Glomerular visceral epithelial cell (primary cell): ENCODE measurements around the gene LEP.
A peak's percentile ranks its signal among the peaks of the same experiment; 100 is the strongest.

Source experiments
- DNase-seq: peaks from one replicate; pipeline ENCODE4 v3.0.0-alpha.2; 2016; ENCODE audit errors: extremely low spot score

LEP gene

DNA sequence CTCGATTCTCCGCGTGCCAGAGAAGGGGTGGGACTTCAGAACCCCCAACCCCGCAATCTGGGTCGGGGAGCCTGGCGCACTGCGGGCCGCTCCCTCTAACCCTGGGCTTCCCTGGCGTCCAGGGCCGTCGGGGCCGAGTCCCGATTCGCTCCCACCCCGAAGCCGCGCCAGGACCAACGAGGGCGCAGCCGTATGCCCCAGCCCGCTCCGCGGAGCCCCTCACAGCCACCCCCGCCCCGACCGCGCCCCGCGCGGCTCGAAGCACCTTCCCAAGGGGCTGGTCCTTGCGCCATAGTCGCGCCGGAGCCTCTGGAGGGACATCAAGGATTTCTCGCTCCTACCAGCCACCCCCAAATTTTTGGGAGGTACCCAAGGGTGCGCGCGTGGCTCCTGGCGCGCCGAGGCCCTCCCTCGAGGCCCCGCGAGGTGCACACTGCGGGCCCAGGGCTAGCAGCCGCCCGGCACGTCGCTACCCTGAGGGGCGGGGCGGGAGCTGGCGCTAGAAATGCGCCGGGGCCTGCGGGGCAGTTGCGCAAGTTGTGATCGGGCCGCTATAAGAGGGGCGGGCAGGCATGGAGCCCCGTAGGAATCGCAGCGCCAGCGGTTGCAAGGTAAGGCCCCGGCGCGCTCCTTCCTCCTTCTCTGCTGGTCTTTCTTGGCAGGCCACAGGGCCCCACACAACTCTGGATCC, at the start of gene LEP:
Gene LEP (plus strand): TSS at position 583 of the 691 bp plus-strand sequence. CDS start 10,741 bp downstream, outside the sequence.
- no peak for DNase-seq

DNA sequence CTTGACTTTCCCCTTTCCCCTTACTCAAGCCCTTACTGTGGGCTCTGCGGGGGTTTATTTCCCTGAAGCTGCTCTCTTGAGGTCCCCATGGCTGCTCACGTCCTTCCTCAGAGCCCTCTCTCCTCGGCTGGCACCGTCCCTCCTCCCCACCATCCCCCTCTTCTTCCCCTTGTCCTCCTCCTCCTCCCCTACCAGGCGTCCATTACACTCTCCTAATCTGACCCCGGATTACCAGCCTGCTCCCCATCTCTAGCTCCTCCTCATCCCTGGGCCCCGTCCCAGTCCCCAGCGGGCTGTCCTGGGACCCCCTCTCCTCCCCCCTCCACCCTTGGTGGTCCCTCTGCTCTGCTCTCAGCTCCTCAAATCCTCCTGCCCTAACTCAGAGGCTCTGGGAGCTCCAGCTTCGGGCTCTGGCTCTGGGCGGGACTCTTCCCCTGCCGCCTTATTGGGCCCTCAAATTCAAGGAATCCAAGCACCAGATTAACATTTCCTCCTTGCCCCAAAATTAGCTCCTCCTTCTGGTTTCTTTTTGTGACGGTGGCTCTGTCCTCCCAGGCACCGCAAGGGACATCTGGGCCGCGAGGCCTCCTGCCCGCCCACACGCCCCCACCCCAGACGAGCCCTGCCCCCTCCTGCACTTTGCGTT, 48.5 kb upstream of the LEP start:
- DNase-seq: no peak

DNA sequence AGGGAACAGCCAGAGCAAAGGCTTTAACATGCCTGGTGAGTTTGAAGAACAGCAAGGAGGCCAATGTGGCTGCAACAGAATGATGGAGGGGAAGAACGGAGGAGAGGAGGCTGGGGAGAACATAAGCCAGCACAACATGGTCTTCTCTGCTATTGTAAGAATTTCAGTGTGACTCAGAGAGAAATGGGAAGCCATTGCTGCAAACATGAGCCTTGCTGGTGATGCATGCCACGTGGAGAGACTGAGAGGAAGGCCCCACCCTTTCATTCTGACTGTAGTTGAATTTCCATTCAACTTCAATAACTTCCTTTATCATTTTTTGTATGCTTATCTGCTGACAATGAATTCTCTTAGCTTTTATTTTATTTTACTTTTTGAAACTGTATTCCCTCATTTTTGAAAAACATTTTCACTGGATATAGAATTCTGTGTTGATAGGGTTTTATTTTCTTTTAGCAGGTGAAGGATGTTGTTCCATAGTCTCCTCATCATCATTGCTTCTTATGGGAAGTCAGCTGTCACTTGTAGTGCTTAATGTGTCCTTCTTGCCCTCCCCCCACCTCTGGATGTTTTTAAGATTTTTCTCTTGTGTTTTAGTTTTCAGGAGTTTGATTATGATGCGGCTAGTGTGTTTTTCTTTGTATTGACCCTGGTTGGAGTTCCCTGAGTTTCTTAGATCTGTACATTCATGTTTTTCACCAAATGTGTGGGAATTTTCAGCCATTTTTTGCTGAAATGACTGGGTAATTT, 46.4 kb upstream of the LEP start:
- DNase-seq: no peak

GRCh38 chr7:128197589-128197988, 43.5 kb upstream of the LEP start:
- no peak for DNase-seq

- no peak for DNase-seq
These were observed 43.0 kb upstream of the LEP start for GRCh38 chr7:128197989-128198580.

DNA sequence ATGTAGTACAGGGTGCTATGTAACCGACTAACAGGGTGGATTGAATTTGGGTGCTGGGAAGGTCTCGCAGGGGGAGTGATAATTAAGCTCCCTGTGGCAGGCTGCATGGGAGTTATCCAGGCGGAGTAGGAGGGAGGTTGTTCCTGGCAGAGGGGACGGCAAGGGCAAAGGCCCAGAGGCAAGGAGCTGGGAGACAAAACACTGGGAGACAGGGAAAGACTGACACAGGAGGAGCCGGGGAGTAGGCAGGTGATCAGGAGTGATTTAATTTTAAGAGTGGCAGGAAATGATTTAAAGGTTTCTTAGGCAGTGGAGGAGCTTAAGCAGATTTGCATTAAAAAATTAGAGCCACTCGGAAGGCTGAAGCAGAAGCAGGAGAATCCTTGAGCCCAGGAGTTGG, 40.7 kb upstream of the LEP start:
- DNase-seq: no peak

GRCh38 chr7:128201067-128201689, 39.9 kb upstream of the LEP start:
- no peak for DNase-seq

DNA sequence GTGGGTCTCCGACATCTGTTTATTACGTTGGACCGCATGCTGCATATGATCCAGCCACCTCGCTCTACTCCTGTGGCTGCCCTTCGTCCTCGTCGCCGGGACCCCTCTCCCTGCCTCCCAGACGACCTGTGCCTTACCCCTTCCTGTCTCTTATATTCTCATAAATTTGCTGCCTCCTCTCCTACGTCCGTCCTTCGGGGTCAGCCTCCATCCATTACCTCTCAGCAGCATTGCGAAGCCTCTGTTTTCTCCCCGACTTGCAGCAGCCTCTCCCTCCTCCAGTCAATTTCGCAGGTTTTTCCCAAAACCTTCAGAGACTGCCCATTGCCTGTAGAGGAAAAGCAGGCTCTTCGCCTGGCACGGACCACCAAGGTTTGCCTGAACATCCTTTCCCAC, 39.4 kb upstream of the LEP start:
- DNase-seq: no peak

- DNase-seq: no peak
These were observed 38.7 kb upstream of the LEP start for GRCh38 chr7:128202287-128202957.

DNA sequence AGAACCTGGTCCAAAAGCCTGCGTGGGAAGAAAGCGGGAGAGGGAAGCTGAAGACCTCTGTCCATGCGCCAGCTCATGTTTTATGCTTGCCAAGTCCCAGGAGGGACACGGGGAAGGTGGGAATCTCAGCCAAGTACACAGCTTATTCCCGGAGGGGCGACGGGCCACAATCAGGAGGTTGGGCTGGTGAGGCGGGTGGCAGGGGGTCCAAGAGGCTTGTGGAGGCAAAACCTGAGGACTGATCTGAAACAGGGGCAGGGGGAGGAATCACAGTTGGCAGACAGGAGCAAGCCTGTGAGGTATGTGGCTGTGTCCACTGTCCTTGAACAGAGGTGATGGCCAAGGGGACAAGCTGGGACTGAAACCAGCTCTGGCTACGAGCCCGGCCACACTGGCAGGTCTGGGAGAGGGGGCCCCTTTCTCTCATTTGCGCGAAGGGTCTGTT, 38.0 kb upstream of the LEP start:
- no peak for DNase-seq

DNA sequence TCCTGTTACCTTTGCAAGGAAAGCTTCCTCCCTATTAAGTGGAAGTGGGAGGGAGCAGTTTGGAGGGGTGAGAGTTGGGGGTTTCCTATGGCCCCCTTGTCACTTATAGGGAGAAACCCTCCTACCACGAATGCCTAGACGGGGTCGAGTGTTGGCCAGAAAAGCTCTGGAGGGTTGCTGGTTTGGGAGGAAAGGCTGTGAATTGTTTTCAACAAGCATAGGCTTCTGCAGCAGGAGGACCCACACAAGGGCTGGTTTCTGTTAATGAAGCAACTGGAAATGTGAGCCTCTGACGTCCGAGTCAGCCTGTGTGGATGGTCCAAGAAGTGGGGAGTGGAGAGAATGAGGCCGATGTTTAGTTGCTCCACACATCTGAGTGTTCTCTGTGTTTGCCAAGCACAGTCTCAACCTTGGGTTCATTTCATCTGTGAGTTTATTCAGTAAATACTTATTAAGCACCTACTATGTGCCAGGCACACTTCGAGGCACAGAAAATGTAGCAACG, 37.3 kb upstream of the LEP start:
- no peak for DNase-seq

DNA sequence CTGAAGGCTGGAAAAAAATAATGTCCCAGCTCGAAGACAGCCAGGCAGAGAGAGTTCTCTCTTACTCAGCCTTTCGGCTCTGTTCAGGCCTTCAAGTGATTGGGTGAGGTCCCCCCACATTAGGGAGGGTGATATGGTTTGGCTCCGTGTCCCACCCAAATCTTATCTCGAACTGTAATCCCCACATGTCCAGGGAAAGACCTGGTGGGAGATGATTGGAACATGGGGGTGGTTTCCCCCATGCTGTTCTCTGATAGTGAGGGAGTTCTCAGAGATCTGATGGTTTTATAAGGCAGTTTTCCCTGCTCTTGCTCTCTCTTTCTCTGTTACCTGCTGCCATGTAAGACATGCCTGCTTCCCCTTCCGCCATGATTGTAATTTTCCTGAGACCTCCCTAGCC, 36.6 kb upstream of the LEP start:
- no peak for DNase-seq

- no peak for DNase-seq
These were observed 36.0 kb upstream of the LEP start for GRCh38 chr7:128205068-128205467.

- no peak for DNase-seq
These were observed 34.9 kb upstream of the LEP start for GRCh38 chr7:128206017-128206746.

GRCh38 chr7:128206747-128207500, 34.2 kb upstream of the LEP start:
- no peak for DNase-seq

GRCh38 chr7:128207609-128208008, 33.5 kb upstream of the LEP start:
- DNase-seq: no peak

GRCh38 chr7:128209229-128210035, 31.6 kb upstream of the LEP start:
- DNase-seq: peak; percentile 69

GRCh38 chr7:128210036-128210347, 31.1 kb upstream of the LEP start:
- no peak for DNase-seq
